HTR-8/SVneo (cell line): Measurements from ENCODE around the gene TIGD1.
"Not testable (repeated sequence)": the region's sequence is repeated elsewhere in the genome, so short reads cannot be mapped to it uniquely, and the experiment has no call there.

Source experiments
- DNase-seq: peaks from one replicate; pipeline ENCODE4 v3.0.0; 2011; ENCODE audit warnings: low spot score, mixed read lengths; ENCODE audit not compliant: insufficient read length
- FAIRE-seq: peaks from 2 replicates; lab custom pipeline; 2011; peaks lifted over from hg19 to GRCh38; lab: Jason Lieb, UNC

The TIGD1 gene

DNA sequence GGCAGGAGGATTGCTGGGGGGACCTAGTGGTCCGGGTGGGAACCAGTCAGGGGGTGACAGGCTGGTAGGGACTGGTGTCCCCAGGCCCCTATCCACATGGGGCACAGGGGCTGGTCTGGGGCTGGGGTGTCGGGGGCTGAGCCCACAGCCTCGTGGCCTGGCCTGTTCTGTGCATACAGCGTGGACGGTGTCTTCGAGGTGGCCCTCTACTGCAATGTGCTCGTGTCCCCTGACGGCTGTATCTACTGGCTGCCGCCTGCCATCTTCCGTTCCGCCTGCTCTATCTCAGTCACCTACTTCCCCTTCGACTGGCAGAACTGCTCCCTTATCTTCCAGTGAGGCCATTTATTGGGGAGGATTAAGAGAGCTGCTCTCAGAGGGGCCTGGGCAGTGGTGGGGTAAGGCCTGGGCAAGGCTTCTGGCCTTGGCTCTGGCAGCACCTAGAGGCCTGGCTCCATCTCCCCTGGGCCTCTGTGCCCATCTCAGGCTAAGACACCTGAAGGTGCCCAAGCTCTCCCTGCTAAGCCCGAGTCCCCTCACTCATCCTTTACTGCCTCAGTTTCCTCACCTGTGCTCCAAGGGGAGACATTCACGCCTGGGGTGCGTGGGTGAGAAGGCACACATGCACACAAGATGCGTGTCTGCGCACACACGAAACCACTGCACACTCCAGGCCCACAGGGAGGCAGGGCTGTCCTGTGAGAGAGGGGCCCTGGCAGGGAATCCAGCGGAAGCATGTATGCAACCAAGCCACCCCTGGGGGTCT lies 9.0 kb downstream of the TIGD1 start:
- DNase-seq (no peak), FAIRE-seq (no peak)

DNA sequence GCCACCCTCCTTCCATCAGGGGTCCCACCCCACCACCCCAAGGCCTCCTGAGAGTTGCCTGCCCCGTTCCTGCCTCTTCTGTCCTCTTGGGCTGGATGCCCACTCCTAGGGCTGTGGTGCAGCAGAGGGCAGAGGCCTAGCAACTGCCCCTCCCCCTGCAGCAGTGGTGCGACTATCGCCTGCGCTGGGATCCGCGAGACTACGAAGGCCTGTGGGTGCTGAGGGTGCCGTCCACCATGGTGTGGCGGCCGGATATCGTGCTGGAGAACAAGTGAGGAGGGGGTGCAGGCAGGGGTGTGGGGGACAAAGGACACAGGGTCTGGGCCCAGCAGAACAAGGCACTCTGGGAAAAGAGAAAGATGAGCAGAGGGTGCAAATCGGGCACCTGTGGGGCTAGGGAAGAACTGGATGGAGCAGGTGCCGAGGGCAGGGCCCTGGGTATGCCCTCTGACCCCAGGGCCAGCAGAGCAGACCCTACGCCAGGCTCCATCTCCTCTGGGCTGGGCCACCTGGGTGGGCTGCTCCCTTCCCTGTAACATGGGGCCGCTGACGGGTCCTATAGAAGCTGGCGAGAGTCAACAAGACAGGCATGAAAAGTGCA lies 9.8 kb downstream of the TIGD1 start:
- FAIRE-seq (no peak), DNase-seq (no peak)

DNA sequence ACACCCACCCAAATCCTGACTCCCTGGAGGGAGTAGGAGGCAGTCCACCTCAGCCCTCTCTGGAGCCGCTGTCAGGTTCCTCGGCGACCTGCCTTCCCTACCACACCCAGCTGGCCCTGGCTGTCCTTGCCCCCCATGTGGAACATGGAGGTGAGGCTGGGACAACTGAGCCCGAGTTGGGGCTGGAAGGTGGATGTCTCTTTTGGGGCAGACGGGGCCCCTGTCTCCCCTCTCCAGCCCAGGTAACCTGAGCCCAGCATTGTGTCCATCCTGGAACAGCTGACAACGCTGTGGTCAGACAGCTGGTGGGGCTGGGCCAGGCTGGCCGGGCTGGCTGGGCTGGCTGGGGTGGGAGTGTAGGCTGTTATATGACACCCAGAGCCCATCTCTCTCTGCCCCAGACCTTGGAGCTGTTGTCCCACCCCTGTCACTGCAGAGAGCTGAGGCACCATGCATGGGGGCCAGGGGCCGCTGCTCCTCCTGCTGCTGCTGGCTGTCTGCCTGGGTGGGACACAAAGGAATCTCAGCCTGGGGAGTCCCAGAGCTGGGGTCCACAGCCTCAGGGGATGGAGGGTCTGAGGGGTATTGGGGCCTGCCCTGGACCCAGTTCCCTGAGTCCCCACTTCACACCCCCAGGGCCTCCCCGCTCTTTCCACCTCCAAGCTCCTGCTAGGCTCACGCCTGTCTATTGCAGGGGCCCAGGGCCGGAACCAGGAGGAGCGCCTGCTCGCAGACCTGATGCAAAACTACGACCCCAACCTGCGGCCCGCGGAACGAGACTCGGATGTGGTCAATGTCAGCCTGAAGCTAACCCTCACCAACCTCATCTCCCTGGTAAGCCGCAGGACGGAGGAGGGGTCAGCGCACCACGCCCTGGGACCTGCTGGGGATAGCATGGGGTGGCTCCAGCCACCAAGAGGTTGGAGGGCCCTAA lies 10.8 kb downstream of the TIGD1 start, which contains the start of gene CHRNG:
TSS of gene CHRNG (plus strand) at position 395 of the 934 bp plus-strand sequence. CDS start at position 451, 56 bp downstream.
- no peak for FAIRE-seq
- no peak for DNase-seq

DNA sequence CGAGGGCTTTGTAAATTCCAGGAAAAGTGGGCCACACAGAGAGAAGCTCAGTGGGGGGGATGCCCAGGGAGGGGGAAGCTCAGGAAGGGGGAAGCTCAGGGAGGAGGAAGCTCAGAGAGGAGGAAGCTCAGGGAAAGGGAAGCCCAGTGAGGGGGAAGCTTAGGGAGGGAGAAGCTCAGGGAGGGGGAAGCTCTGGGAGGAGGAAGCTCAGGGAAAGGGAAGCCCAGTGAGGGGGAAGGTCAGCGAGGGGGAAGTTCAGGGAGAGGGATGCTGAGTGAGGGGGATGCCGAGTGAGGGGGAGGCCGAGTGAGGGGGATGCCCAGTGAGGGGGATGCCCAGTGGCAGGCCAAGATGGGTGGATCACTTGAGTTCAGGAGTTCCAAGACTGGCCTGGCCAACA lies 11.7 kb downstream of the TIGD1 start:
- DNase-seq: no peak
- no peak for FAIRE-seq

DNA sequence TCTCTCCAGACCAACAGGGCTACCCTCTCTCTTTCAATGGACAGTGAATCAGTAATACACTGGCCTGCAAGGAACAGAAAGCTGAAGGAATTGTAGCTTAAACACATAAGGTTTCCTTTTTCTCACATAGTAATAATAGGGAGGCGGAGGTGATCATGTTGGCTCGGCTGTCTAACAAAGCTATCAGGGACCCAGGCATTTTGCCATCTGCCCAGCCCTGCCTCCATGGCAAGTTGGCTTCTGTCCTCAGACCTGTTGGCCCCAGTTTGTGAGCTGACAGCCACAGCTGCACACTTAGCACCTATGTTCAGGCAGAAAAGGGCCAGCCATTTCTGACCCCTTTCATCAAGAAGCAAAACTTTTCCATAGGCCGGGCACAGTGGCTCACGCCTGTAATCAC lies 12.9 kb downstream of the TIGD1 start:
- FAIRE-seq: no peak
- DNase-seq: no peak

DNA sequence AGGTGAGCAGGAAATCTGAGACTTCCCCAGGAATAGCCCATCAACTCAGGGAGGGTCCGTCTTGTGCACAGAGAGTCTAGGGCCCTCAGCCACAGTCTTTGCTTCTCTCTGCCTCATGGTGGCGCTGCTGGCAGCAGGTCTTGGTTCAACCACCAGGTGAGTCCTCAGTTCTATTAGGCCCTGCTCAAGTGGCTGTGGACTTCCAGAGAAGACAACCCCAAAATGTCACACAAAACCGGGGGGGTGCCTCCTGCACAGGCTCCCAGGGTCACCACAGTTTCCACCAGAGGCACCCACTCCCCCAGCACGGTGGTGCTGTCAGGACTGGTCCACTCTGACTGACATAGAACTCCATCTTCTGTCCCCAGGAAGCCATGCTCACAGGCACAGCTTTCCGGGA lies 13.3 kb downstream of the TIGD1 start:
- no peak for DNase-seq
- FAIRE-seq: no peak

DNA sequence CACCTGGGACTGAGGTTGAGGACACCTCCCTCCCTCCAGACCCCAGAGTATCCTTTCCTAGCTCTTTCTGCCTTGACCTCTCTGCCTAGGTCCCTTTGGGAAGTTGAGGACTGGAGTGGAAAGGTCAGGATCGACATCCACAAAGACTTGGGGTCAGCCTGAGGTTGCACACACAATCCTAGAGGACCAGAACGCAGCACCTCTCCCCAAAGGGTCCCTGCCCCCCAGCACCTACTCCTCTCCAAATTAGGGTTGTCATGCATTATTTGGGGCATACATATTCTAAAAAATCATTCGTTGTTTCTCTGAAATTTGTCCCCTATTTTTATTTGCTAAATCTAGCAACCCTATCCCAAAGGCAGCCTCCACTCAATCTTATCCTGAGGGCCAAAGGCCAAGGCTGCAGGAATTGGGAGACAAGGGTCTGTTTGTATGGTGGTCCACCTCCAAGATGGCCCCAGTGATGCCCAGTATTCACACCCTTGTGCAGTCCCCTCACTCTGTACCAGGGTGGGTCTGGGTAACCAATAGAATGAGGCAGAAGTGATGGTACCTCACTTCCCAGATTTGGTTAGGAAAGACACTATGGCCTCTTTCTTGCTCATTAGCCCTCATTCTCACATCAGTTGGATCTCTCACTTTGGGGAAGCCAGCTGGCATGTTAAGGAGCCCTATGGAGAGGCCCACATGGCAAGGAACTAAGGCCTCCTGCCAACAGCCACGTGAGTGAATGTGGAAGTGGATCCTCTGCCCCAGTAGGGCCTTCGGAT lies 14.4 kb downstream of the TIGD1 start:
- FAIRE-seq (no peak), DNase-seq (no peak)

DNA sequence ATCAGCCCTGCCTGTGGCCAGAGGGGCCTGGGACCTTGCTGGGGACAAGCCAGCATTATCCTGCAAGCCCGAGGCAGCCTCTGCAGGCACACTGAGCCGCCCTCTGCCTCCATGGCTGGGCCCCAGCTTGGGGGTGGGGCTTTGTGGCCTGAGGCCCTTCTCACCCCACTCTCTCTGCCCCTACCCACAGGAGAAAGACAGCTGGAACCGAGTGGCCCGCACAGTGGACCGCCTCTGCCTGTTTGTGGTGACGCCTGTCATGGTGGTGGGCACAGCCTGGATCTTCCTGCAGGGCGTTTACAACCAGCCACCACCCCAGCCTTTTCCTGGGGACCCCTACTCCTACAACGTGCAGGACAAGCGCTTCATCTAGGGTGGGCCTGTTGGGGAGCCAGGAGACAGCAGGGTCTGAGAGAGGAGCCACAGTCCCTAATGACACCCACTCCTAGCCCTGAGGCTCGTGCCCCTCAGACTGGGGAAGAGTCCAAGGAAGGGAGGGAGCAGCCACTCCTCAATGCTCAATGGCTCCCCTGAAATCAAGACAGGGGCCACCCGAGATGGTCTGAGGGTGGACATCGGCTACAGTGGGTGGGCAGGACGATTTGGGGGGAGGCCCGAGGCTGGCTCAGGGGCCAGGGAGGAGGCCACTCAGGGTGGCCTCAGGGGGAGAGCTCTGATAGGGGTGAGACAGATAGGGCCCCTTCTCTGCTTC lies 15.3 kb downstream of the TIGD1 start:
- DNase-seq (no peak), FAIRE-seq (no peak)

DNA sequence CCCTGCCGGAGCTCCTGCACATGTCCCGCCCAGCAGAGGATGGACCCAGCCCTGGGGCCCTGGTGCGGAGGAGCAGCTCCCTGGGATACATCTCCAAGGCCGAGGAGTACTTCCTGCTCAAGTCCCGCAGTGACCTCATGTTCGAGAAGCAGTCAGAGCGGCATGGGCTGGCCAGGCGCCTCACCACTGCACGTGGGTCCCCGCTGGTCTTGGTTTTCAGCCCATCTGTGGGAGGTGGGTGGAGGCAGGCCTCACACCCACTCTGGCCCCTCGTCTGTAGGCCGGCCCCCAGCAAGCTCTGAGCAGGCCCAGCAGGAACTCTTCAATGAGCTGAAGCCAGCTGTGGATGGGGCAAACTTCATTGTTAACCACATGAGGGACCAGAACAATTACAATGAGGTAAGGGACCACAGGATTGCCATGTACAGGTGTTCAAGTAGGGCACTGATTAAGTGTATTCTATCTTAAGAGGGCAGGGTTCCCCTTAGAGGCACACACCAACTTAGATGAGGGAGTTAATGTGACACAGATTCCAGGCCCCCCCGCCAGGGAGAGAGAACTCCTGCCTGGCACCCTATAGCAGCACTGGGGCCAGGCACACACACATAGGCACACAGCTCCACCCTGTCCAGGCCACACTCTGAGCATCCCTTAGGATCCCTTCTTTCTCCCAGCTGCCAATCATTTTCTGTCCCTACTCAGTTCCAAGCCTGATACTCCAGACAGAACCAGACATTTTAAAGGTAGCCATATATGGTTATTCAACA lies 16.2 kb downstream of the TIGD1 start:
- DNase-seq (no peak), FAIRE-seq (no peak)

DNA sequence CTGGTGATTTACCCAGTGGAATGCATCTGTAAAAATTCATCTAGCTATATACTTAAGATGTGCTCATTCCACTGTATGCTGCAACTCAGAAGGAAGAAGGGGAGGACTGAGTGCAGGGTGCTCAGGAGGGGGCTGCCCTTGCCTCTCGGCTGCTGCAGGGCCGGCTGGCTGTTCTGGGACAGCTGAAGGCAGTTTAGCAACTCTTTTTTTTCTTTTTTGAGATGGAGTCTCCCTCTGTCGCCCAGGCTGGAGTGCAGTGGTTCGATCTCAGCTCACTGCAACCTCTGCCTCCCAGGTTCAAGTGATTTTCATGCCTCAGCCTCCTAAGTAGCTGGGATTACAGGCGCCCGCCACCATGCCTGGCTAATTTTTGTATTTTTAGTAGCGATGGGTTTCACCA lies 17.5 kb downstream of the TIGD1 start:
- FAIRE-seq, DNase-seq: not testable (repeated sequence)

DNA sequence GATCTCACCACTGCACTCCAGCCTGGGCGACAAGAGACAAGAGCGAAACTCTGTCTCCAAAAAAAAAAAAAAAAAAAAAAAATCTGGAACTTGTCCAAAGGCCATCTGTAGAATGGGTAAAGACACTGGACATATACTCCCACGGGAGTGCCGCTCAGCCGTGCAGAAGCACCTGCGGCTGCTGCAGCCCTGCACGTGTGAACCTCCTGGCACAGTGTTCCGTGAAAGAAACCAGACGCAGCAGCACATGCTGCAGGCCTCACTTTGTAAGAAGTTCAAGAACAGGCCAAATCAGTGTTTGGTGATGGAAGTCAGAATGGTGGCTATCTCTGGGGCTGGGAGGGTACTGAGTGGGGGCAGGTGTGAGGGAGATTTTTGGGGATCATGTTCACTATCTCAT lies 17.9 kb downstream of the TIGD1 start:
- FAIRE-seq (no peak), DNase-seq (no peak)

DNA sequence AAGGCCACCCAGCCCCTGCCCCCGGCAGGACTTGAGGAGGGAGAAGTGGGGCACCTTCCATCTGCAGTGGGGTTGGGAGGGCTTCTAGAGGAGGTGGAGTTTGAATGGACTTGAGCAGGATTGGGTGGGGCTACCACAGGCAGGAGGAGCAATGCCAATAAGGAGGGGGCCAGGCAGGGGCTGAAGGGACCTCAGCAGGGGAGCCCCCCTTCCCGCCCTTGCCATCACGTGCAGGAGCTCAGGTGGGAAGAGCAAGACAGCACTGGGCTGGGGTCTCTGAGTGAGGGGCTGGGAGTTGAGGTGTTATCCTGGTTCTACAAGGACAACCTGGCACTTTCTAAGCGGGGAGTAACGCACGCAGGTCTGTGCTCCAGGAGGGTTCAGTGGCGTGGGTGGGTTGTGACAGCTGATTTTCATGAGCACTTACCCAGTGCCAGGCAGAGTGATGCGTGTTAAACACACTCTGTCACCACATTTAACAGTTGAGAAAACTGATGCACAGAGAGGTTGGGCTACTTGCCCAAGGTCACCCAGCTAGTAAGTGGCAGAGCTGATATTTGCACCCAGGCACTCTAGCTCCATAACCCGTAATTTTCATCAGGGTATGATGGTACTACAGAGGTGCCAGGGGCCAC lies 19.6 kb downstream of the TIGD1 start:
- FAIRE-seq: peak; percentile 48
- no peak for DNase-seq

DNA sequence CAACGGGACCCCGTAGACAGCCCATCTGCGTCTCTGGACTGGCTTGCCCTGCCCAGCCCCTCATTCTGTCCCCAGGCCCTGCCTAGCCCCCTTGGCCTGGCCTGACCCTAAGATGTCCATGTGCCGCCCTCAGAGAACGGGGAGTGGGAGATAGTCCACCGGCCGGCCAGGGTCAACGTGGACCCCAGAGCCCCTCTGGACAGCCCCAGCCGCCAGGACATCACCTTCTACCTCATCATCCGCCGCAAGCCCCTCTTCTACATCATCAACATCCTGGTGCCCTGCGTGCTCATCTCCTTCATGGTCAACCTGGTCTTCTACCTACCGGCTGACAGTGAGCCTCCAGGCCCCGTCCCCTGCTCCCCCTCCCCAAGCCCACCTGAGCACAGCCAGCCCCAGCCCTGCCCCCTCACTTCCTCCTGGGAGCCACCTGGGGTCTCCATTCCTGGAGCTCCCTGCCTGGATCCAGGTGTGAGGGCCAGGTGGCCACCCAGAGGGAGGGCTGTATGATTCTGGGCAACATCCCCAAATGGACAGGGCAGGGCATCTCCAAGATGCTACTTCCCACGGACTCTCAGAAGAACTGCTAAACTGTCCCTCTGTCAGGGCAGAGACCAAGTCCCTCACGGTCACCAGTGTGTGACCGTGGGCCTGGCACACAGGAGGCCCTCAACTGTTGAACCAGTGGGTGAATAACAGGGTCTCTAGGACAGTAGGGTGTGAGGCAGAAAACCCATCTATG lies 20.4 kb downstream of the TIGD1 start:
- FAIRE-seq (no peak), DNase-seq (no peak)

DNA sequence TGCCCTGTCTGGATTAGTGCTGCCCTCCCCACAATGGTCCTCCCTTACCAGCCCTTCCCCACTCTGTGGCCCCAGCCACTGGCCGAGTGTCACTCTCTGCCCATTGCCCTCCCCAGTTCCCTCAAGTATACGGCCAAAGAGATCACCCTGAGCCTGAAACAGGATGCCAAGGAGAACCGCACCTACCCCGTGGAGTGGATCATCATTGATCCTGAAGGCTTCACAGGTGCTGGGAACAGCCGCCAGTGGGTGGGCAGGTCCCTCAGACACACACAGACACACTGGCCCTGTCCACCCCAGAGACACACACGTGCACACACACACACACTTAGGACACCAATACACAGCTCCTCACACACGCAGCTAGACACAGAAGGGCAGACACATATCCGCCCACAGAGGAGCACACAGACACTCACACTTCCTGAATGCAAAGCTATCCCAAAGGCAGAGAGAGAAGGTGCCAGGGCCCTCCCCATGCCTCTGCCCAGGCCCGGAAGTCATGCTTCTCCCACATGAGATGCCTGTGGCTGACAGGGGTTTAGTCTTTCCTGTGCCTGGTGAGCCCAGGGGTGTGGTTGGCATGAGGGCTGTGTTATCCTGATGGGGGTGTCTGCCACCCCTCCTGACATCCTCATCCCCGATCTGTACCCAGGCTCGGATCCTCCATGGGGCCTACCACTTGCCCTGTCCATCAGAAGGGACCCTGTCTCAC lies 21.5 kb downstream of the TIGD1 start:
- FAIRE-seq: no peak

DNA sequence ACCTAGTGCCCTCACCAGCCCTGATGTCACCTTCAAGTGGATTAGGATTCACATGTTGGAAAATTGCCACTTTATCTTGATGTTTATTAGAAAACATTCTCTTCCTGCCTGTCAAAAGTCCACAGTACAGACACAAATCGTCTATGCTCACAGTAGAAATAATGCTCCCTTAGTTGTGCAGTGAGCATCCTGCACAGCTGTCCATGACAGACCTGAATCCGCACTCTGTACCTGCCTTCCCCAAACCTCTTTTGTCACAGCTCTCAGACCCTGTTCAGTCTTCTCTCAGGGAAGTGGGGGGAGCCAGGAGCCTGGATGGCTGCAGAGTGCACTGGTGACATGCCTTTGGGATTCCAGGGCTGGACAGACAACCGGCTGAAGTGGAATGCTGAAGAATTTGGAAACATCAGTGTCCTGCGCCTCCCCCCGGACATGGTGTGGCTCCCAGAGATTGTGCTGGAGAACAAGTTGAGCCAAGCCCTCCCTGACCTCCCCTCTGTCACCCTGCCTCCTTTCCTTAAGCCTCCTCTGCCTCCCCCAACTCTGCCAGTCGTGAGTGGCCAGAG lies 22.4 kb downstream of the TIGD1 start:
- FAIRE-seq: no peak

More for the DNA sequence above, 21.5 kb downstream of the TIGD1 start:
- no peak for DNase-seq

DNA sequence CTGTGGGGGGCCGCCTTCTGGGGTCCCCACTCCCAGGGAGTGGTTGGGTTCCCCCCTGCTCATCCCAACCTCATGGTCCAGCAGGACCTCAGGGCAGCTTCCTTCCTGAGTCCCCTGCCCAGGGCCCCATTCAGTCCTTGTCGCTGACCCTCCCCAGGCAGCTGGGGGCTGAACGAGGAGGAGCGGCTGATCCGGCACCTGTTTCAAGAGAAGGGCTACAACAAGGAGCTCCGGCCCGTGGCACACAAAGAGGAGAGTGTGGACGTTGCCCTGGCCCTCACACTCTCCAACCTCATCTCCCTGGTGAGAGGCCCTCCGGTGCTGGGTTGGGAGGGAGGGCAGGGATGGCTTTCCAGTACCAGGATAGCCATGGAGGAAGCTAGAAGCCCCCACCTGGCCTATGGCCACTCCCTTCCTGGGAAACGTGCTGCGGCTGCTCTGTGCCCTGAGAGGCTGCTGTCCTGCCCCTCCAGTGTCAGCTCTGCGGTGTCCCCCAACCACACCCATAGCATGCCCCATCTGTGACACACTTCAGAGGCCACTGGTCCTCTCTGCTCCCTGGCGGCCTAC lies 23.9 kb downstream of the TIGD1 start:
- no peak for FAIRE-seq
- no peak for DNase-seq

More for the DNA sequence above, 22.4 kb downstream of the TIGD1 start:
- no peak for DNase-seq
